Testis (tissue), 3 donors: ENCODE data around the gene HOXA1. TPM values are rescaled to one million over a fixed set of nuclear protein-coding genes. Genes with fewer than 3 reads are reported as not detected.

Experiments used
- DNase-seq: peaks from one replicate; pipeline ENCODE4 v3.0.0-alpha.2; 2019
- H3K27ac ChIP-seq, 2 donors: fragments of 200-600 bp; sonication (generic); one replicate each; pipeline ENCODE4 v1.5.1; 2019
- H3K27me3 ChIP-seq: fragments of 200-600 bp; sonication (generic); one replicate; pipeline ENCODE4 v1.5.1; 2019
- H3K36me3 ChIP-seq: fragments of 200-600 bp; sonication (generic); one replicate; pipeline ENCODE4 v1.5.1; 2017; ENCODE audit warnings: low read depth; ENCODE audit errors: missing control alignments
- H3K4me1 ChIP-seq: fragments of 200-600 bp; sonication (generic); one replicate; pipeline ENCODE4 v1.5.1; 2019
- H3K4me3 ChIP-seq, 2 donors: fragments of 200-600 bp; sonication (generic); one replicate each; pipeline ENCODE4 v1.5.1; 2017 to 2019
- H3K9me3 ChIP-seq: fragments of 200-600 bp; sonication (generic); one replicate; pipeline ENCODE4 v1.5.1; 2017
- CTCF ChIP-seq, 3 experiments: fragments of 450-650 bp in 2 of 3; fragments of 200-600 bp in 1 of 3; sonication (generic) in 1 of 3; IDR thresholded peaks; one replicate each; pipeline ENCODE4 v1.5.1; 2016 to 2019; ENCODE audit warnings: antibody characterized with exemption in 3 of 3, mild to moderate bottlenecking in 2 of 3, moderate library complexity in 1 of 3
- POLR2A ChIP-seq: fragments of 450-650 bp; IDR thresholded peaks from one replicate; pipeline ENCODE4 v1.6.1; 2017; ENCODE audit warnings: antibody characterized with exemption, mild to moderate bottlenecking, moderate library complexity
- WGBS, 2 donors: methylation state at CpG; one replicate each; pipeline ENCODE4 v1.1.5; 2018; 5-methylcytosine and 5-hydroxymethylcytosine counted together
- intact Hi-C: fragments of 100-400 bp; cut with DNase I; formaldehyde crosslinking; loops from one replicate; pipeline ENCODE4 v1.15.1; 2023; ENCODE audit warnings: low total_unique reads
- polyA plus RNA-seq: library from polyadenylated mRNA; stranded (reverse); fragments of 350-450 nt; fragmentation: Illumina TruSeq; extraction: RNeasy Lipid Tissue Mini Kit (QIAGEN cat#74804); gene quantifications from one replicate; pipeline ENCODE4 v1.2.3, GENCODE V29; 2014; ENCODE audit warnings: low read depth, low replicate concordance; ENCODE audit not compliant: insufficient read depth
- total RNA-seq, 2 donors: library from RNA; depleted of rRNA; stranded (reverse); fragments of >200 nt; gene quantifications; one replicate each; pipeline ENCODE4 v1.2.3, GENCODE V29; 2016

The HOXA1 gene
- total and polyA plus RNA-seq, 3 donors from 2014 or later: 0.16 to 0.79 (median 0.37) TPM

GRCh38 chr7:27143023-27143949 lies 47.5 kb upstream of the HOXA1 start, which contains the start of gene HOXA5:
Gene HOXA5 (minus strand): TSS chr7:27143681. CDS start chr7:27143607, 74 bp downstream.
- Histone ChIP-seq H3K27me3 (no peaks in the 10 kb centered on the region), H3K4me1 (peaks cover 4% of the 10 kb centered on the region)

GRCh38 chr7:27142580-27143022 lies 46.8 kb upstream of the HOXA1 start:
- intact Hi-C loops: no loop called here
- DNase-seq: peak; percentile 12
- H3K36me3 ChIP-seq: no peaks in the 10 kb centered on the region
- H3K27me3 ChIP-seq: no peaks in the 10 kb centered on the region
- no peak overlapping the region for H3K27ac ChIP-seq
- H3K9me3 ChIP-seq: no peaks in the 10 kb centered on the region
- 12 to 18% methylated on average over 28 to 29 of the region's 29 CpGs for WGBS, 2 donors
- H3K4me3 ChIP-seq: peak overlapping the region; percentile 25 to 46
- TF ChIP-seq POLR2A: no peak
- TF ChIP-seq CTCF (IDR thresholded peaks at IDR 0.05): no peak
- peaks cover 4% of the 10 kb centered on the region for H3K4me1 ChIP-seq

More at GRCh38 chr7:27143023-27143949, 47.5 kb upstream of the HOXA1 start, which contains the start of gene HOXA5:
- TF ChIP-seq POLR2A (no peak), CTCF (IDR thresholded peaks at IDR 0.05) (peak; percentile 29 to 75 (median 45))
- peak within 1 kb of the TSS; percentile 25 to 46 for H3K4me3 ChIP-seq
- DNase-seq: peak; percentile 72
- H3K36me3 ChIP-seq: no peaks in the 10 kb centered on the region
- H3K27ac ChIP-seq: no peak within 1 kb of the TSS
- no peaks in the 10 kb centered on the region for H3K9me3 ChIP-seq
- intact Hi-C loops: no loop called here
- 10% methylated on average over 17 to 78 of the region's 86 CpGs for WGBS, 2 donors

GRCh38 chr7:27141923-27142579 lies 46.3 kb upstream of the HOXA1 start:
- peak overlapping the region in 1 of 2 donors; percentile 46 for H3K4me3 ChIP-seq
- no peaks in the 10 kb centered on the region for H3K36me3 ChIP-seq
- H3K4me1 ChIP-seq: peaks cover 4% of the 10 kb centered on the region
- no peaks in the 10 kb centered on the region for H3K27me3 ChIP-seq
- WGBS, 2 donors: 28 to 34% methylated on average over 28 to 30 of the region's 30 CpGs
- intact Hi-C loops: no loop called here
- no peak for TF ChIP-seq POLR2A
- TF ChIP-seq CTCF (IDR thresholded peaks at IDR 0.05): no peak
- no peak overlapping the region for H3K27ac ChIP-seq
- H3K9me3 ChIP-seq: no peaks in the 10 kb centered on the region
- DNase-seq: peak; percentile 13

- no peaks in the 10 kb centered on the region for H3K27me3 ChIP-seq
- H3K27ac ChIP-seq: no peak overlapping the region
- intact Hi-C loops: no loop called here
- no peaks in the 10 kb centered on the region for H3K36me3 ChIP-seq
- H3K4me3 ChIP-seq: no peak overlapping the region
- peak; percentile 2 for DNase-seq
- 71 to 77% methylated on average over 18 of the region's 18 CpGs for WGBS, 2 donors
- no peaks in the 10 kb centered on the region for H3K9me3 ChIP-seq
- TF ChIP-seq CTCF (IDR thresholded peaks at IDR 0.05) (no peak), POLR2A (no peak)
- peaks cover 4% of the 10 kb centered on the region for H3K4me1 ChIP-seq
Measured at GRCh38 chr7:27141137-27141922, 45.5 kb upstream of the HOXA1 start.
